NCI-H2227 (cell line): Measurements from ENCODE around the gene SKAP1.

Source experiments
- DNase-seq: peaks from one replicate; lab custom pipeline; 2025; ENCODE audit not compliant: unreplicated experiment; lab: John Stamatoyannopoulos, UW

The SKAP1 gene

DNA sequence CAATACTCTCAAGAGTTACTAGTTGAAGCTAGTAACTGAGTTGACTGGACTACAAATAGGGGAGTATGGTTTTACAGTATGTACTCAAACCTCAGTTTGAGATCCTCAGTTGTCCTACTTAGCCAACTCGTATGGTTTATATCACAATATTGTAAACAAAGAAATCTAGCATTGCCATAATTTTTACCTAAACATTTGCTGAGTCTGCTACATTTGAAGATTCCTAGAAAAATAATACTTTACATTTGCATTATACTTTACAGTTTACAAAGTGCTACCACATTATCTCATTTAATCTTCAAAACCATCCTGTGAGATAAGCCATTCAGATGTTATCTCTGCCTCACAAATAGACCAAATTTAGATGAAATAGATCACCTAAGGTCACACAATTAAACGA, 345.1 kb downstream of the SKAP1 start:
- no peak for DNase-seq
